Measurements from ENCODE around the gene SYNE2. TPM values are rescaled to one million over a fixed set of nuclear protein-coding genes. Genes with fewer than 3 reads are reported as not detected.

The SYNE2 gene
- total and polyA plus RNA-seq, 4 donors, result 12.0 to 79.9 (median 19.5) TPM

- no peak overlapping the region for H3K4me3 ChIP-seq (ENCODE audit: low read depth in 1 of 3, low read length in 3 of 3)
- WGBS, result 93% methylated on average over 3 of the region's 3 CpGs
- H3K4me1 ChIP-seq (ENCODE audit: control insufficient read depth in 4 of 4, insufficient read depth in 4 of 4, low read length in 3 of 4), result peaks cover 0 to 8% (median 5%) of the 10 kb centered on the region in 4 donors
- H3K9ac ChIP-seq (ENCODE audit: low read depth in 1 of 2, low read length in 2 of 2), result no peak overlapping the region
- no peaks in the 10 kb centered on the region for H3K27me3 ChIP-seq (ENCODE audit: control insufficient read depth in 4 of 4, insufficient read depth in 4 of 4, low read length in 3 of 4)
- no peaks in the 10 kb centered on the region for H3K36me3 ChIP-seq (ENCODE audit: control insufficient read depth in 4 of 4, insufficient read depth in 3 of 4, low read depth in 1 of 4, low read length in 3 of 4)
- TF ChIP-seq TAF1 (conservative IDR thresholded peaks at IDR 0.05), result no peak
- TF ChIP-seq CTCF (IDR thresholded peaks at IDR 0.05; ENCODE audit: low read depth, low read length, missing input control), result no peak
- no peak for TF ChIP-seq GABPA (IDR thresholded peaks at IDR 0.05 in 1 of 2, conservative IDR thresholded peaks at IDR 0.05 in 1 of 2)
- no peak for TF ChIP-seq REST (IDR thresholded peaks at IDR 0.05)
- TF ChIP-seq RAD21 (IDR thresholded peaks at IDR 0.05), result no peak
- TF ChIP-seq HNF4A (conservative IDR thresholded peaks at IDR 0.05), result no peak
- no peak for TF ChIP-seq HNF4G (IDR thresholded peaks at IDR 0.05)
- TF ChIP-seq NR2F2 (IDR thresholded peaks at IDR 0.05), result no peak
- TF ChIP-seq JUND (IDR thresholded peaks at IDR 0.05), result no peak
- TF ChIP-seq RXRA (IDR thresholded peaks at IDR 0.05), result no peak
- no peak for TF ChIP-seq YY1 (IDR thresholded peaks at IDR 0.05)
- no peak for TF ChIP-seq FOXA1 (IDR thresholded peaks at IDR 0.05)
- no peak for TF ChIP-seq ATF3 (IDR thresholded peaks at IDR 0.05)
- no peak for TF ChIP-seq SP1 (IDR thresholded peaks at IDR 0.05)
- no peak for TF ChIP-seq FOXA2 (IDR thresholded peaks at IDR 0.05)
- TF ChIP-seq ZBTB33 (IDR thresholded peaks at IDR 0.05), result no peak
- TF ChIP-seq MAX (IDR thresholded peaks at IDR 0.05), result no peak
- TF ChIP-seq EGR1 (IDR thresholded peaks at IDR 0.05; ENCODE audit: low read depth in 2 of 2), result no peak
- no peak overlapping the region for H3K27ac ChIP-seq (ENCODE audit: low read depth in 1 of 2, low read length in 2 of 2)
- no peaks in the 10 kb centered on the region for H3K9me3 ChIP-seq (ENCODE audit: control insufficient read depth in 4 of 4, low read length in 3 of 4)
- DNase-seq (ENCODE audit: low spot score), result no peak
These were observed 4.7 kb downstream of the SYNE2 start for GRCh38 chr14:63857466-63858030.

Measured in liver (tissue), 9 donors.